Mesothelial cell of epicardium (in vitro differentiated cells): ENCODE results near the gene SDC1. TPM values are rescaled to one million over a fixed set of nuclear protein-coding genes. Genes with fewer than 3 reads are reported as not detected.

Experiments used
- DNase-seq, 2 experiments: peaks; one replicate each; pipeline ENCODE4 v3.0.0; 2021; ENCODE audit warnings: low spot score in 2 of 2; ENCODE audit not compliant: unreplicated experiment in 2 of 2
- H3K27ac Mint-ChIP-seq: 2 replicates; pipeline ENCODE4 v1.8.0; 2021; ENCODE audit warnings: mixed read lengths
- H3K27me3 Mint-ChIP-seq: 2 replicates; pipeline ENCODE4 v1.8.0; 2021; ENCODE audit warnings: low read depth, mixed read lengths
- H3K36me3 Mint-ChIP-seq: 2 replicates; pipeline ENCODE4 v1.8.0; 2021; ENCODE audit warnings: mixed read lengths
- H3K4me1 Mint-ChIP-seq: 2 replicates; pipeline ENCODE4 v1.8.0; 2021; ENCODE audit warnings: mixed read lengths
- H3K4me3 Mint-ChIP-seq: 2 replicates; pipeline ENCODE4 v1.8.0; 2021; ENCODE audit warnings: mild to moderate bottlenecking, moderate library complexity, mixed read lengths
- H3K9me3 Mint-ChIP-seq: 2 replicates; pipeline ENCODE4 v1.8.0; 2021; ENCODE audit warnings: mixed read lengths
- CTCF ChIP-seq: fragments of 200-600 bp; sonication (generic); IDR thresholded peaks from one replicate; pipeline ENCODE4 v1.5.0; 2021; ENCODE audit warnings: antibody characterized with exemption; ENCODE audit not compliant: unreplicated experiment
- total RNA-seq: library from RNA; stranded (reverse); gene quantifications from 3 replicates; pipeline ENCODE4 v1.2.1, GENCODE V29; 2021

Gene SDC1
- total RNA-seq, 1 donor from 2014 or later, result 50.7 TPM

DNA sequence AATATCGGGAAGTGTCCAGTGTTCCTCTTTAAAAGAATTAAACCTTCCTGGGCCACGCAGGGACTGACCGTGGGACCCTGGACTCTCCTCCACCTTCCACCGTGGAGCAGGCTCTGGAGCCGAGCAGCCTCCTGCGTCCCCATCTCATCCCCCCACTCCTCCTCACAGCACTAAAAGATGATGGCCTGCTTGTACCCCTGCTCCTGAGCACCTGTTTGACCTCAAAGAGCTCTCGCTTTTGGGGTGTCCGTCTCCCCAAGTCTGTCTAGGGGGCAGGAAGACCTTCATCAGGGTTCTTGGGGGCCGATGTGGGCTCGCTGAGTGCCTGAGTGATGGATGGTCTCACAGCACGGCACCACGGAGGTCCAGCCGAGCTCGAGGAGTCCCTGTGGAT lies 1.2 kb upstream of the SDC1 start:
- Mint-ChIP-seq H3K36me3 (no peaks in the 10 kb centered on the region), H3K4me3 (peak overlapping the region; percentile 72), H3K4me1 (peaks cover 29% of the 10 kb centered on the region), H3K27ac (no peak overlapping the region), H3K9me3 (peaks cover 4% of the 10 kb centered on the region), H3K27me3 (no peaks in the 10 kb centered on the region)
- TF ChIP-seq CTCF, result no peak
- no peak for DNase-seq

DNA sequence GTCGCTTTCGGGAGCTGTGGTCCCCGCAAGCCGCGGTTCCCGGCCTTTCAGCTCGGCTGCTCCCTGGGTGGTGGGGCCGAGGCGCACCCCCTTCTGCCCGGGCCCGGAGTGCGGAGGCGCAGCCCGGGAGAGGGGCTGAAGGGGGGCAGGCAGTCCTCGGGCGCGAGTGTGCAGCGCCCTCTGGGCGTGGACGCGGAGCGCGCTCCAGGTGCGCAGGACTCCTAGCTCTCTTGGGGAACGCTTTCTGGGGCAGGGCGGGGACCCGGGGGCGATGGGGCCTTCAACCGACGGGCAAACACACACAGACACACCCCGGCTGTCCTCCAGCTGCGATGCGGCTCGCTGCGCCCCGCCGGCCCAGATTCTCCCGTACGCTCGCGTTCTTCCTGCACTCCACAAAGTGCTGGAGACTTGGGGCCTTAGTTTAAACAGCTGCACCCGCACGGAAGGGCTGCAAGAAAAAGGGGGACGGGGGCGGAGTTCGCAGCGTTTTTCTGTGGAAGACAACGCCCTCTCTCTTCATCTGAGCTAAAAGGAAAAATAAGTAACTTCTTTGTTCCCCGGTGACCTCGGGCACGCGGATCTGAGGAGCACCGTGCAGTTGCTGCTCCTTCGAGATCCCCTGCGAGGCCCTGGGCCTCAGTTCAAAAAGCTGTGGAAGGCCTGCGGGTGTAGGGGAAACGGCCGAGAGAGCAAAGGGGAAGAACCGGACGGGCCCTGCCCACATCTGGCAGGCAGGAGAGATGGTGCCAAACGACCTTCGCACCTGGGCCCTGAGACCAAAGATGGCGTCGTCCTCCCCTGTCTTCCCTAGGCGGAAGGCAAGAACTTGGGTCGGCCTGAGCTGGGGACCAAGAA lies 593 bp upstream of the SDC1 start:
- Mint-ChIP-seq H3K4me1 (peaks cover 31% of the 10 kb centered on the region), H3K27me3 (no peaks in the 10 kb centered on the region), H3K9me3 (peaks cover under 1% of the 10 kb centered on the region), H3K27ac (peak overlapping the region; percentile 64), H3K36me3 (no peaks in the 10 kb centered on the region), H3K4me3 (peak overlapping the region; percentile 72)
- no peak for TF ChIP-seq CTCF
- DNase-seq, result peak; percentile 62 to 82

- H3K4me3 Mint-ChIP-seq, result peak overlapping the region; percentile 60
- no peak for DNase-seq
- peaks cover 34% of the 10 kb centered on the region for H3K4me1 Mint-ChIP-seq
- TF ChIP-seq CTCF, result no peak
- no peak overlapping the region for H3K27ac Mint-ChIP-seq
- H3K36me3 Mint-ChIP-seq, result no peaks in the 10 kb centered on the region
- H3K9me3 Mint-ChIP-seq, result no peaks in the 10 kb centered on the region
- no peaks in the 10 kb centered on the region for H3K27me3 Mint-ChIP-seq
Observed at GRCh38 chr2:20224164-20224715, 690 bp downstream of the SDC1 start.

GRCh38 chr2:20223407-20224163 lies 1.3 kb downstream of the SDC1 start:
- Mint-ChIP-seq H3K36me3 (no peaks in the 10 kb centered on the region), H3K9me3 (no peaks in the 10 kb centered on the region), H3K27ac (peak overlapping the region; percentile 77), H3K27me3 (no peaks in the 10 kb centered on the region), H3K4me1 (peaks cover 34% of the 10 kb centered on the region), H3K4me3 (peak overlapping the region; percentile 73)
- DNase-seq, result peak in 1 of 2 experiments; percentile 72
- TF ChIP-seq CTCF, result no peak

- Mint-ChIP-seq H3K4me3 (peak overlapping the region; percentile 73), H3K4me1 (peaks cover 34% of the 10 kb centered on the region), H3K27me3 (no peaks in the 10 kb centered on the region), H3K9me3 (no peaks in the 10 kb centered on the region), H3K27ac (peak overlapping the region; percentile 90), H3K36me3 (no peaks in the 10 kb centered on the region)
- no peak for DNase-seq
- no peak for TF ChIP-seq CTCF
Observed at GRCh38 chr2:20222769-20223406, 2.0 kb downstream of the SDC1 start.
